ENCODE data around the gene RTRAF.

The RTRAF gene

GRCh38 chr14:51996148-51996746 is 6.9 kb downstream of the RTRAF start:
- no peak for DNase-seq

DNA sequence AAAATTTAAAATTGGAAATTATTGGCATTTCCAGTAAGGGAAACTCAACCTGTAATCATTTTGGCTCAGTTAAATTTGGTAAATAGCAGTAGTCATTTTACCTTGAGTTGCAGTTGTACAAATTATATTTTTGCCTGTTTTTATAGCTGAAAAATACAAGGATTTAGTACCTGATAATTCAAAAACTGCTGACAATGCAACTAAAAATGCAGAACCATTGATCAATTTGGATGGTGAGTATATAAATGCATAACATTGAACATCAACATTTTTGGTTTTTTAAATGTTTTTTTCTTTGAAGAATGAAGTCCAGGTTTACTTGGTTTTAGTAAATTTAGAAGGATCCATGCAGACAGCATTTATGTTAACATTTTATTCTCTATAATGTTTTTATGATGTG is 9.0 kb downstream of the RTRAF start:
- DNase-seq = no peak

- no peak for DNase-seq
These were observed 9.7 kb downstream of the RTRAF start for GRCh38 chr14:51999084-51999483.

GRCh38 chr14:52000019-52000582 is 10.8 kb downstream of the RTRAF start:
- DNase-seq = no peak

- no peak for DNase-seq
These were observed 11.3 kb downstream of the RTRAF start for GRCh38 chr14:52000696-52001095.

DNA sequence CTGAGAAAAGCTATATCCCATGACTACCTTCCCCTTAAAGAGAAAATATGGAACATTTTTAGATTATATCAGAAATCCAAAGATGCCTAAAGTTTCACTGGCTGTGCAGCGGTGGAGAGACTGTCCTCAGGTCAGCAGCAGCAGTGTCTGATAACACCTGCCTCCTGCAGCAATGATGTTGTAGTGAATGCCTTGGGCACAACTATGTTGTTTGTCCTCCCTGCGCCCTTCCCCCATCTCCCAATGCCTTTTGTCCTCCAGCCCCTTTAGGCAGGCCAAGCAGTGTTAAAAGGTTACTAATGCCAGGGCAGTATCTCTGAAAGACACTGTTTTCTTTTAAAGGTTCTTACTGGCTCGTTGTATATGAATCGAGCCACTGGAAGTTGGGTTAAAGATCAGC is 13.2 kb downstream of the RTRAF start:
- DNase-seq = no peak

DNA sequence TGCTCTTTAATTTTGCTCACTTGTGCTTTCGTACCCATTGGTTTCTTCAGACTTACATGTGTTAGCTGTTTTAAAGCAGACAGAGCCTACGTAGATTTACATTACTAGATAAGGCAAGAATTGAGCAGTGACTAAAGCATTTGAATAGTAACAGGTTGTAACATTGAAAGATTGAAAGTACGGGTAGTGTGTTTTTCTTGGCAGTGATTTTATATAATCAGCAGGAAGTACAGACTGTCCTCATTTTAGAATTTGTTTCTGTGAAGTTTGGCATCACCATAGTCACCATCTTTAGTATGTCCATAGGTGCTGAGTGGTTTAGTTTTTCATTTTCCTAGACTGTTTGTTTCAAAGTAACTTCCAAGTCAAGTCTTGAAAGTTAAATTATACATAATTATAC is 14.0 kb downstream of the RTRAF start:
- DNase-seq = no peak

DNA sequence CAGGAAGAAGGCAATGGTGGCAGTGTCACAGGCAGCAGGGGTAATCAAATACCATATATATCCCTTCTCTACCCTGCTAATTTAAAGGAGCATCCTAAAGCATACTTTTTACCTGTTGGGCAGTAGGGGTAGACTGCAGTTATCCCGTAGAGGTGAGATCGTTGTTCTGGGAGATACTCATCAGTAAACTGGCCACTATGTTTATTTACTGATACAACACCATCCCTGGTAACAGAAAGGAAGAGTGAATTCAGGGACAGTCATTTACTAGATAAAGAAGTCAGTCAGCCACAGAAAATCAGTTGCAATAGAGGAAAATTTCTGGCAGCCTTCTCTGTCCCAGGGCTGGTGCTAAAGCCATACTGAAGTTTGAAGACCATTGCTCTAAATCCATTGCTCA is 16.3 kb downstream of the RTRAF start:
- DNase-seq = no peak

DNA sequence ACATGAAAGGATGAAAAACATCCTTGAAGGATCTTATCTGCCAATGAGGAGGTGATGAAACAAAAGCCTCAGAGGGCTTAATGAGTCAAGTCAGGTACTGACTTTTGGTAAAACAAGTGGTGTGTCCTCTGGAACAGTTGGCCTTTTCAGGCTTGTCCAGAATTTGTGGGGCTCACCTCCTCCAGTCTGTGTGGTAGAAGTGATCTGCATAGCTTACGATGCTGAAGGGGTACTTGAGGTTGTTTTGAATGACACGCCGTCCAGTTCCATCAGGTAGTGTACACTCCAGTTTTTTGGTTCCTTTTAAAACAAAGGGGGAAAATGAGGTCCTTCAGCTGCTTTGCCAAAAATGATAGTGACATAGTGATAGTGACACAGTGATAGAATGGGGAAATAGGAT is 17.0 kb downstream of the RTRAF start:
- DNase-seq = no peak

DNA sequence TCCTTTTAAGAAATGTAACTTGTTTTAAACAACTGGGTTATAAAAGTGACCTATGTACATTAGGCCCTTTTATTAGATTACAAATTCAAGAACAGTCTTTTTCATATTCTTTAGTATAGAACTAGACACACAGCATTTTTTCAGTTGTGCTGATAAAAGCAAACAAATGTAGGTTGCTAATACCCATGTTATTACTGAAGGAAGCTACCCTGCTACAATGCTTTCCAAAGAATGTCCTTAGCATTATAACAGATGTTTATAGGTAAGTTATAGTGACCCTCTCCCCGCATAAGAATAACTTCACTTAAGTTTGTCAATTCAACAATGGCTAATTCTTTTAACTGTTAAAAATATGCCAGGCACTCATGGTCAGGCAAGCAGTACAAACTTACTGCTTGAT is 17.9 kb downstream of the RTRAF start:
- no peak for DNase-seq

DNA sequence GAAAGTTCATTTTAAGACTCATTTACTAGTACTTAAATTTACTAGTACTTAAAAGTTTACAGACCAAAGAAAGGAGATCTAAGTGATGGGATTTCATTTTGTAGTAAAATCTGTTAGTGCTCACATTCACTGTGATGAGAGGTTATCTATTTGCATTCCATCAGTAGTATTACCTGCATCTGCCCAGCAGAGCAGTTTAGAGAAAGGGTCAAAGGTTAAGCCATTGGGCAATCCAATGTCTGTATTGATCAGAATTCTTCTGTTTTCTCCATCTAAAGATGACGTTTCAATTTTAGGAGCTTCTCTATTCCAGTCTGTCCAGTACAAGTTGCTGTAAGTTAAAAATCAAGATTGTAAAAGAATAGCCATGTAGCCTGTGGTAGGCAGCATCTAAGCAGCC is 18.3 kb downstream of the RTRAF start:
- no peak for DNase-seq

DNA sequence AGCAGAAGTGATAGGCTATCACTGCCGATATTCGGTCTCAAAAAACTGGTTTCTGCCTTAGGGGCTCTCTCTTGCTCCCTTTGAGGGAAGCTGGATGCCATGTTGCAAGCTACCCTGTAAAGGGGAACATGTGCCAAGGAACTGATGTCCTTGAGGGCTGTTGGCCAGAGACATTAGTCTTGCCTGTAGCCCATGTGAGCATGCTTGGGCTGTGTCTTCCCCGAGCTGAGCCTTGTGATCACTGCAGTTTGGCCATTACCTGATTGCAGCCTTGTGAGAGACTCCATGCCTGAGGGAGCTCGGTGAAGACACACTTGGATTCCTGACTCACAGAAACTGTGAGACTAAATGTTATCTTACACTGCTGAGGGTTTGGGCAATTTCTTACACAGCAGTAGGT is 18.8 kb downstream of the RTRAF start:
- DNase-seq = no peak

- no peak for DNase-seq
These were observed 20.9 kb downstream of the RTRAF start for GRCh38 chr14:52010173-52010693.

GRCh38 chr14:52011523-52011922 is 22.2 kb downstream of the RTRAF start:
- DNase-seq = no peak

GRCh38 chr14:52012635-52013034 is 23.3 kb downstream of the RTRAF start:
- no peak for DNase-seq

DNA sequence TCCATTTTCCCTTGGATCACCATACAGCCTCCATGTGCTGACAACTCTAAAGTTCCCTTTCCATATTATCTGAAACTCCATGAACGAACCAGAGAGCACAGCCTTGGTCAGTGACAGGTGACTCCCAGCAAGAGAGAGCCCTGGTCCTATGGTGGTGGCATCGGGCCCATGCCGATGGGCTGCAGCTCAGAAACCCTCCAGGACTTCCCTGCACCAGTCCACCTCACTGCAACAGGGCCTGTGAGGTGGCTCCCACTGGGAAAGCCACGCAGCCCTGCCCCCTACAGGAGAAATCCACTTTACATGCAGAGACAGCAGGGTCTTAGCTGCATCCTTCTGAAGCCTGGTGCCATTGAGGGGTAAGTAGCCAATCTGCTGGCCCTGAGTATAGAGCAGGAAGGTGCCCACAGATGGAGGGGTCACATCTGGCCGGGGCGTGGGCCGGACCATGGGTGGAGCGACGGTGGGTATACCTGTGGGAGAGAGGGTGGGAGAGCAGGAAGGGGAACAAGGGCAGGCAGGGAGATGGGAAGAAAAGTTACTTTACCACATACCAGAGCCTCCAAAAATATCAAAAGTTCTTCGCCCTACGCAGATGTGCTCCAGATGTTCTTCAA is 24.7 kb downstream of the RTRAF start:
- no peak for DNase-seq

GRCh38 chr14:52014601-52015267 is 25.4 kb downstream of the RTRAF start:
- DNase-seq = no peak

- DNase-seq = no peak
These were observed 26.2 kb downstream of the RTRAF start for GRCh38 chr14:52015411-52016030.

- DNase-seq = no peak
These were observed 28.9 kb downstream of the RTRAF start for GRCh38 chr14:52018252-52018651.

GRCh38 chr14:52018970-52019369 is 29.6 kb downstream of the RTRAF start:
- DNase-seq = no peak

DNA sequence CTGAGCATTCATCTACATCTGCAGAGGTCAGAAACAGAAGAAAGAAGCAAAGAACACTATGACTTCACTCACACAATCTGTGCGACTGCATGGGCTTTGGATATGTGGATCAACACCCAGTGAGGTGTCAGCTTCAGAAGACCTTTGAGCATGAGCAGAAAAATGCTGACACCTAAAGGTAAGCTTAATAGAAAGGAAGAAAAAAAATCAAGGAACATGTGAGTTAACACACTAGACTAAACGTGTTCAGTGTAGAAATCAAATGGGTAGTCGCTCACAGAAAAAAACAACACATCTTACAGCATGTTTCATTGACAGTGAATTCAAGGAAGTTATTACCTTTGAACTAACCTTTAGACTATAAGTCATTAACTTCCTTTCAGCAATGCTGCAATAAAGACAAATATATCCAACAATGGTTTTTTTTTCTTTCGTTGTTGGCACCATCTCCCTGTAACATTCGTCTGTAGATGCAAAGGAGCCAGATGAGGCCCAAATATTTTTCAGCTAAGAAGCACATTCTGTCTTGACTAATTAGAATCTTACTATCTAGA is 30.9 kb downstream of the RTRAF start:
- no peak for DNase-seq

GRCh38 chr14:52020866-52021717 is 31.7 kb downstream of the RTRAF start:
- no peak for DNase-seq
